Upper lobe of right lung (tissue), 1 donor: ENCODE measurements around the gene OR6N1. TPM values are rescaled to one million over a fixed set of nuclear protein-coding genes. Genes with fewer than 3 reads are reported as not detected.

Experiments used
- ATAC-seq: fragments of 200-7000 bp; cut with Tn5 transposase; one replicate; pipeline ENCODE4 v1.9.1; 2020; ENCODE audit warnings: mild to moderate bottlenecking, moderate library complexity
- DNase-seq: peaks from one replicate; pipeline ENCODE4 v3.0.0-alpha.2; 2020
- H3K27ac ChIP-seq: fragments of 200-600 bp; one replicate; pipeline ENCODE4 v1.8.0; 2022
- H3K27me3 ChIP-seq: fragments of 200-600 bp; one replicate; pipeline ENCODE4 v1.8.0; 2022; ENCODE audit warnings: mild to moderate bottlenecking
- H3K36me3 ChIP-seq: fragments of 200-600 bp; one replicate; pipeline ENCODE4 v1.8.0; 2022
- H3K4me1 ChIP-seq: fragments of 200-600 bp; one replicate; pipeline ENCODE4 v1.8.0; 2022
- H3K4me3 ChIP-seq: fragments of 200-600 bp; one replicate; pipeline ENCODE4 v1.8.0; 2022; ENCODE audit warnings: mild to moderate bottlenecking
- H3K9me3 ChIP-seq: fragments of 200-600 bp; one replicate; pipeline ENCODE4 v1.8.0; 2022
- intact Hi-C: fragments of 100-400 bp; cut with DNase I; formaldehyde crosslinking; loops from one replicate; pipeline ENCODE4 v1.11.0; 2022
- total RNA-seq: library from RNA; stranded (reverse); fragmentation: NEBNext Ultra II Directional; extraction: Animal tissue kit (Norgen Biotek cat#: 25700); gene quantifications from one replicate; pipeline ENCODE4 v1.2.1, GENCODE V29; 2021
- TF ChIP-seq, protein P1 (sequence below): fragments of 200-600 bp; IDR thresholded peaks from one replicate; pipeline ENCODE4 v1.8.0; 2022; ENCODE audit warnings: antibody characterized with exemption
- donor health status: DM: no; HTN: yes; CAD: no; lungs with severe emphysema.

OR6N1 gene
- total RNA-seq, 1 donor from 2014 or later: 2.3 TPM

DNA sequence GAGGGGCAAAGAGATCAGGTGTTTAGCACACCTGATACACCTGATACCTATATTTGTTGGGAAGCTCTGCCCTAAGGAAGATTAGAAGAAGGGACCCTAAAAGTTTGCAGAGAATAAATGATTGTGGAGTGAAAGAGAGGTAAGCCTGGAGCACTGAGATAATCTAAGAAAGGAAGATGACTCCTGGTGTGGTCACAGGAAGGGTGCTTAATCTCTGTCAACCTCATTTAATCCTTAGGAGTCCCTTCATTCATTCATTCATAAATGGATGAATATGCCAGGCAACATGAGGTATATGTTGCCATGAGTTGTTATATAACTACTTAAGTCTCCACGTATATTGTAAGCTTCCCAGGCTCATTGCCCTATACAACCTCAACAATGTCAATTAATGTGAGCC, 43.0 kb upstream of the OR6N1 start:
- H3K4me1 ChIP-seq: peaks cover 3% of the 10 kb centered on the region
- H3K27ac ChIP-seq: no peak overlapping the region
- no peaks in the 10 kb centered on the region for H3K9me3 ChIP-seq
- no peak for ATAC-seq
- TF ChIP-seq, protein P1, sequence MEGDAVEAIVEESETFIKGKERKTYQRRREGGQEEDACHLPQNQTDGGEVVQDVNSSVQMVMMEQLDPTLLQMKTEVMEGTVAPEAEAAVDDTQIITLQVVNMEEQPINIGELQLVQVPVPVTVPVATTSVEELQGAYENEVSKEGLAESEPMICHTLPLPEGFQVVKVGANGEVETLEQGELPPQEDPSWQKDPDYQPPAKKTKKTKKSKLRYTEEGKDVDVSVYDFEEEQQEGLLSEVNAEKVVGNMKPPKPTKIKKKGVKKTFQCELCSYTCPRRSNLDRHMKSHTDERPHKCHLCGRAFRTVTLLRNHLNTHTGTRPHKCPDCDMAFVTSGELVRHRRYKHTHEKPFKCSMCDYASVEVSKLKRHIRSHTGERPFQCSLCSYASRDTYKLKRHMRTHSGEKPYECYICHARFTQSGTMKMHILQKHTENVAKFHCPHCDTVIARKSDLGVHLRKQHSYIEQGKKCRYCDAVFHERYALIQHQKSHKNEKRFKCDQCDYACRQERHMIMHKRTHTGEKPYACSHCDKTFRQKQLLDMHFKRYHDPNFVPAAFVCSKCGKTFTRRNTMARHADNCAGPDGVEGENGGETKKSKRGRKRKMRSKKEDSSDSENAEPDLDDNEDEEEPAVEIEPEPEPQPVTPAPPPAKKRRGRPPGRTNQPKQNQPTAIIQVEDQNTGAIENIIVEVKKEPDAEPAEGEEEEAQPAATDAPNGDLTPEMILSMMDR: no peak
- no peaks in the 10 kb centered on the region for H3K36me3 ChIP-seq
- intact Hi-C loops: no loop called here
- no peak overlapping the region for H3K4me3 ChIP-seq
- no peak for DNase-seq
- H3K27me3 ChIP-seq: no peaks in the 10 kb centered on the region

DNA sequence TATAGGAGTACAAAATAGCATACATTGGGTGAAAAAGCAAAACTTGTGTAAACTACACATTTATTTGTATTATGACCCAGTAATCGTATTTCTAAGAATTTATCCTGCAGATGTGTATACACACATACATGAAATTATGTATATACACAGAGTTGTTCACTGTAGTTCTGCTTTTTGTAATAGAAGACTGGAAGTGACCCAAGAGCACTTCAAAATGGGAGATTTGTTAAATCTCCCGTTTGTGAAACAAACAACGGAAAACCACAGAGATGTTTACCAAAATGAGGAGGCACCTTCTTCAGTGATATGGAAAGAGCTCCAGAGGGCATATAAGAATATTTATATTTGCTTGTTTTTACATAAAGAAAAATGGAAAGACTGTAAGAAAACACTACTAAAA, 41.2 kb upstream of the OR6N1 start:
- H3K9me3 ChIP-seq: no peaks in the 10 kb centered on the region
- H3K4me3 ChIP-seq: no peak overlapping the region
- DNase-seq (no peak), ATAC-seq (peak; percentile 34)
- intact Hi-C loops: no loop called here
- H3K27ac ChIP-seq: no peak overlapping the region
- no peaks in the 10 kb centered on the region for H3K36me3 ChIP-seq
- no peaks in the 10 kb centered on the region for H3K27me3 ChIP-seq
- peaks cover 3% of the 10 kb centered on the region for H3K4me1 ChIP-seq
- TF ChIP-seq, protein P1: no peak

DNA sequence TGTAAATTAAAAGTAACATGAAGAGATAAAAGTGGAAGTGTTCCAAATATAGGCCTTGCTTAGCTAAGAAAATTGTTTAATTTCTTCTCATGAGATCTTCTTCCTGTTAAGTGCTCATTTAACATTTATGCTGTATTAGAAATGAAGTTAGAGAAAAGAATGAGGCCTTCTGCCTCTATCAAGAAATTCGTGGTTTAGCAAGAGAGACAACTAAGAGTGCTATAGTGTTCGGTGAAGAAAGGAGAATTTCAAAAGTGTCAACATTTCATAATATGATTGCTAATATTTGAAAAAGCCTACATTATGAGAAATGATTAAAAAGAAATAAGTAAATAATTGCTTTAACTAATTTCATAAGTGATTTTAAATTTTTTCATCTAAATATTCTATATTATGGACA, 40.3 kb upstream of the OR6N1 start:
- Histone ChIP-seq H3K27ac (no peak overlapping the region), H3K36me3 (no peaks in the 10 kb centered on the region), H3K4me1 (peaks cover 3% of the 10 kb centered on the region), H3K27me3 (no peaks in the 10 kb centered on the region), H3K4me3 (no peak overlapping the region), H3K9me3 (no peaks in the 10 kb centered on the region)
- TF ChIP-seq, protein P1: no peak
- no peak for ATAC-seq
- intact Hi-C loops: no loop called here
- DNase-seq: no peak

DNA sequence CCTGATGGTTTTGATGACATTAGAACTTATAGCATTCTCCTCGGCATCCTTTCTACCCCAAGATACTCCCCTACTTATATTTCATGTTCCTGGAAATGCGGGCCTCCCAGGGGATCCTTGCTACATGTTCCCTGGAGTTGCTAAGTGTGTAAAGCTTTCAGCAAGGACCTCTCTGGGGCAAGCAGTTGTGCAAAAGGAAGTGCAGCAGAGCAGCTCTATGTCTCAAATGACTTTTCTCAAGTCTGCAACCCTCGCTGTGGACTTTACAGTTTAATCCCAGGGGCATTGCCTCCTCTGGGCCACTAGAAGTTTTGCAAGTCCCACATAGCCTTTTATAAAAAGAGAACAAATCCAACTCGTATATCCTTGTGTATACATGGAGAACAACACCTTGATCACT, 38.3 kb upstream of the OR6N1 start:
- no peaks in the 10 kb centered on the region for H3K27me3 ChIP-seq
- H3K4me1 ChIP-seq: peaks cover 3% of the 10 kb centered on the region
- TF ChIP-seq, protein P1: no peak
- H3K9me3 ChIP-seq: no peaks in the 10 kb centered on the region
- peak; percentile 58 for ATAC-seq
- no peaks in the 10 kb centered on the region for H3K36me3 ChIP-seq
- no peak for DNase-seq
- no peak overlapping the region for H3K4me3 ChIP-seq
- H3K27ac ChIP-seq: no peak overlapping the region
- intact Hi-C loops: no loop called here

DNA sequence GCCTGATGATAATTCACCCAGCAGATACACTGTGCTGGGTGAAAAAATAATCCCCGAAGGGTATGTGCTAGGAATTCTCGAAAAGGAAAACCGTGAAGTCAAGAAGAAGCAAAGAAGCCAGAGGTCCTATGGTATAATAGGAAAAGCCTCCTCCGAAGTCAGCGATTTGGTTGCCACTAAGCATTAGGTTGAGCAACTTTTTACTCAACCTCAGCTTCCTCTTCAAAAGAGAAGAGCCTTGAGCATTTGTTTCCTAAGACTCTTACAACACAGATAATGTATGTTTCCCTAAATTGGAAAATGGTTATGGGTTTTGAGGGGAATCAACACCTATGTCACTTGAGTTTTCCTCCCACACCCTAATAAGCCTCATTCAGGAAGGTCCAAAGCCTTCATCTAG, 37.9 kb upstream of the OR6N1 start:
- ATAC-seq (peak; percentile 71), DNase-seq (no peak)
- H3K36me3 ChIP-seq: no peaks in the 10 kb centered on the region
- intact Hi-C loops: no loop called here
- TF ChIP-seq, protein P1: no peak
- H3K4me1 ChIP-seq: peaks cover 3% of the 10 kb centered on the region
- no peak overlapping the region for H3K4me3 ChIP-seq
- peak overlapping the region; percentile 26 for H3K27ac ChIP-seq
- no peaks in the 10 kb centered on the region for H3K27me3 ChIP-seq
- no peaks in the 10 kb centered on the region for H3K9me3 ChIP-seq

DNA sequence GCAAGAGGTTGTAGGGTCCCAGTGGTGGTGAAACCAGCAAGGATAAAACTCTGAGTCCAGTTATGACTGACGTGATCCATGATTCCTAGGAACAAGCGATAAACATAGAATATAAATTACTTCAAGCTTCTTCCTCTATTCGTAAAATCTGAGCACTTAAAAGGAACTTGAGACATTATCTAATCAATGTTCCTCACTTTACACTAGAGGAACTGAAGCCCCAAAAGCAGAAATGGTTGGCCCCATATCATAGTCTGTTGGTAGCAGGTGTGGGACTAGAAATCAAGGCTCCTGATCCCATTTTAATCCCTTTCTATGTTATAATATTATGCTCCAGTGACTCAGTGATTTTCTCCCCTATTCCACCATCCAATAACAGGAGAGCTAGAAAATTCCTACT, 37.3 kb upstream of the OR6N1 start:
- peak overlapping the region; percentile 26 for H3K27ac ChIP-seq
- TF ChIP-seq, protein P1: no peak
- H3K27me3 ChIP-seq: no peaks in the 10 kb centered on the region
- DNase-seq: no peak
- no peaks in the 10 kb centered on the region for H3K9me3 ChIP-seq
- intact Hi-C loops: no loop called here
- no peaks in the 10 kb centered on the region for H3K36me3 ChIP-seq
- peaks cover 3% of the 10 kb centered on the region for H3K4me1 ChIP-seq
- peak; percentile 62 for ATAC-seq
- H3K4me3 ChIP-seq: no peak overlapping the region
